HG02571 (cell line): ENCODE results near the gene MAP3K8.

Experiments
- ATAC-seq: cut with Tn5 transposase; IDR thresholded peaks from one replicate; pipeline ENCODE4 v1.9.1; 2021; ENCODE audit warnings: mild to moderate bottlenecking, moderate library complexity; ENCODE audit not compliant: unreplicated experiment

Gene MAP3K8

DNA sequence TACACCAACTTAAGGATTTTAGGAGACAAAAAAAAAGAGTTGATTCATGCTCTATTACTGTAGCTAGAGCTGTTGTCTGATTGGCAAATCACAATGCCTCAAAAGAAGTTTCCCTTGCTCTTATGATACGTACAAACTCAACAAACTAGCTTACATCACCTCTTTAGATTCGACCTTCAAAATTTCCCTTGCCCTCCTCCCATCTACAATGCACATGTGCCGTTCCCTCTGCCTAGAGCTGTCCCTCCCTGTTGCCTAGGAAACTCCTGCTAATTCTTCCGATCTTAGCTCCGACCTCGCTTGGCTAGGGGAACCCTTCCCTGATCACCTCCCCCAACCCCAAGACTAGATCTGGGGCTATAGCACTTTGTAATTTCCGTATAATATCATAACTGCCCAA is 55.4 kb downstream of the MAP3K8 start:
- ATAC-seq: no peak

DNA sequence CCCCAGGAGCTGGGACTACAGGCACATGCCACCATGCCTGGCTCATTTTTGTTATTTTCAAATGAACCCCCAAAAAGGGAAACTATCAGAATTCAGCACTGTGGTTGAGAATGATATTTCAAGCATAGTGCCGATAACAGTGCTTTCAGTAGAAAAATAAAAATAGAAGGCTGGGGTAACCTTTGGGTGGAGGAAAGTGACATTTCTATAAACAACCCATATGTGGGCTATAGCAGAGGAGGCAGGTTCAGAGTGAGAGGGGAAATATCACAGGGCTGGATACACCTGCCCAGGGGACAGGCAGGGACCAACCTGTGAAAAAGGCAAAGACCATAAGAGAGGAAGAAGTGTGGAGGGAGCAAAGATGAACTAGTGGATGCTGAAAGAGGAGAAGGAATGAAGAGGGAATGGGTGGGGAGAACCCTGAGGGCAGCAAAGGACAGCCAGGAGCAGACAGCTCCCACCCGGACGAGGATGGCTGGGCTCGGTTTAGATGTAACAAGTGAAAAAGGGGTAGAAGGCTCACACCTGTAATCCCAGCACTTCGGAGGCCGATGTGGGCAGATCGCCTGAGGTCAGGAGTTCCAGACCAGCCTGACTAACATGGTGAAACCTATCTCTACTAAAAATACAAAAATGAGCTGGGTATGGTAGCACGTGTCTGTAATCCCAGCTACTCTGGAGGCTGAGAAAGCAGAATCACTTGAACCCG is 56.5 kb downstream of the MAP3K8 start:
- ATAC-seq: no peak

DNA sequence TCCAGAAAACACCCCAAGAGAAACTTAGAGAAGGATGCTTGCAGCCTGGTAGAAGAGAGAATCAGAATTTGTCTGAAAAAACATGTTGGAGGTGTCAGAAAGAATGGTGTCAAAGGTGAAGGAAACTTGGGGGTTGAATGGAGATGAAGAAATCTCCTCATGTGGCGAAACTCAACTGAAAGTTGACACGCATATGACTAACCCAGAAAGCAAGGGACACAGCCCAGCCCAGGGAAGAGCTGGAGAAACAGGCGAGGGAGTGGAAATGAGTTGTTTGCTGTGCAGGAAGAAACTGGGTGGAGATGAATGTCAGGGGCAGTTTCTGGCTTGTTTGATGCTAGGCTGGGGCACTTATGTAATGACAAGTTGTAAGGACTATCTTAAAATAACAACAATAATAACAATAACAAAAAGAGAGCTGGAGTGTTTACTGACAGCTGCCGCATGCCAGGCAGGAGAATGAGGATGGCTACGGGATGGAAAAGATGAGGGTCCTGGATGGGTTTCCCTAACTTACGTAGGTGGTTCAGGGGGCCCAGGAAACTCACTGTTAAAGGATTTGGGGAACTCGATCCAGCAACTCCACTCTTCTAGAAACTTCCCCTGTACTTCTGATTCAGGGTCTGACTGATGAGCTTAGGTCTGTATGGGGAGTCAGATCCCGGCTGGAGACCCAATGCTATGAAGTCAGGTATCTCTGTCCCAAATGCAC is 57.4 kb downstream of the MAP3K8 start:
- no peak for ATAC-seq

DNA sequence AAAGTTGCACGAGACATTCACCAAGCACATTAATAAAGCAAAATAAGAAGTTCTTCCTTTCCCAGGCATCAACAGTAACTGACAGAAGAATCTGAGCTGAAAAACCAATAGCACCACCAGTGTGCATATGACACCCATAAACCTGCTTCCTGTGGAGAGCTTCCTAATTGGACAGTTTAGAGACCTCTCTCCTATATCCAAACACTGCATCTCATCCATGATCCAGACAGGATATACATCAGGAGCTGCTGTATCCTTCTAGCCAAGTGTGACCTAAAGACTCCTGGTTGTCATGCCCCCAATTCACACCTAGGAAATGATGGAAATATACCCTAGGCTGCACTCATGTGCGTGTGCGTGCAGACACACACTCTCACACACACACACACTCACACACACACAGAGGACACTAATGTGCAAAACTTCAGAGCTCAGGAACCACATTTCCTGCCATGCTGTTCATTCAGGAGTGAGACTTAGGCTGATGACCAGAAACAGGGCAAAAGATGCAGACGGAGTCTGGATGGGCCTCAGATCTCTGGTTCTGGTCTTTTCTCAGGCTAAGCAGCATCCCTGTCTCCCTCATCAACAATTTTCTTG is 58.0 kb downstream of the MAP3K8 start:
- ATAC-seq: no peak

DNA sequence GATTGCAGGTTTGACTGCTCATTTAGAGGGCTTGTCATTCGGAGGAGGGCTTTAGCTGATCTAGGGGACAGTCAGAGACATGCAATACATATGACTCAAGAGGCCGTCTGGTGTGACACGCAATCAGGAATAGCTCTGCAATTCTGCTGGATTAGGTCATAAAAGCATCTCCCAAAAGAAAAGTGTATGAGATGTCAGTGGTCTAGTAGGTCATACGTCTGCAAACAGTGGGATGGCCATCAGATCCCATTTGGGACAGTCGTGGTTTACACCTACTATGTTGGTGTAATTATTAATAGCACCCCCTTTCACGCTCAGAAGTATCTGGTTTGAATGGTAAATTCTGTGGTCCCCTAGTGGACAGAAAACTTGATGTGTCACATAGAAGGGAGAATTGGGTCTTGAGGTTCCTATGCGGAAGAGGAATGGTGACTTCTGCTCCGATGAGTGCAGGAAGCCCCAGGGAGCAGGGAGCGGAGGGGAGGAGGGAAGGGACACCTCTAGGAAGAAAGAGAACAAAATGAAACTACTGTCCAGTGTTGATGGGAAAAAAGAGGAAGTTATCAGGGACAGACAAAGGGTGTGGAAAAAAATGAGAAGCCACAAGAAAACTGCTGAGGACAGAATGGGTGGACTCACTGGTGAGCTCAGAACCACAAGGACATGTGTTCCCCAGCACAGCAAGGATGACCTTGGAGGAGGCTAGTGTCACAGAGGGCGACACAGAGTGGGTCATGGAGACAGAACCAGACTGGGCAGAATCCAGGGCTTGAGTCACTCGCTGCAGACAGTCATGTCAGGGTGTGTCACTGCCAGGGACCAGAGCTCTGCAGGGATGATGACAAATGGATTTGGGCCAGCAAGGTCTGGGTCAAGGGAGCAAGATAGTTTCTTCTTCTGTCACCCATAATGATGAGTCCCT is 59.9 kb downstream of the MAP3K8 start:
- ATAC-seq: peak; percentile 38

DNA sequence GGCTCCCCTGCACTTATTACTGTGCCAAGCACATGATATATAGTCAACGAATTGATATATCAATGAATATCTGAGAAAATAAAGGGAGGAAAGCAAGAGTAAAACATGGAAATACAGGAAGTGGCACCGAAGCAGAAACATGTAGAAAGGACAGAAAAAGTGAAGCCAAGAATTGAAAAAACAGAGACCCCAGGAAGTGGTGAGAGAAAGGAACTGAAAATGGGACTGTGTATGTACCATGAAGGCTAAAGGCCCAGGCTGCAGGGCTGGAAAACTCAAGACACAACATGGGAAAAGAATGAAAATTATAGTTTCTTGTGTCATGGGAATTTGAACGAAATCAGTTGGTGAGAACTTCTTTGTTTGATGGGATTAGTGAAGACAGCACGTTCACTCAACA is 60.6 kb downstream of the MAP3K8 start:
- no peak for ATAC-seq

DNA sequence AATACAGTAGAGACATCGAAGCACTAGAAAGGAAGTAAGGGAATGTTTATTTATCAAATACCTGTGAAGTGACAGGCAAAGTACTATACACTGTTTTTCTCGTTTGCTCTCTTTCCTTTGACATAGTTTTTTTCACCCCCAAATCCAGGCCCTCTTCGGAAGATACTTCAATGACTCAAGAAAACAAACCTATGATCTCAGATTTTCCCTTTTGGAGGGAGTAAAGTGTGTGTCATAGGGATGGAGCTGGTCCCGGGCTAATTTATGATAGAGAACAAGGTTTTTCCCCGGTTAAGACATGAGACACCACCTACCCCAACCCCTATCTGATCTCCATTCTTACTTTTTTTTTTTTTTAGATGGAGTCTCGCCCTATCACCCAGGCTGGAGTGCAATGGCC is 61.7 kb downstream of the MAP3K8 start:
- ATAC-seq: no peak

DNA sequence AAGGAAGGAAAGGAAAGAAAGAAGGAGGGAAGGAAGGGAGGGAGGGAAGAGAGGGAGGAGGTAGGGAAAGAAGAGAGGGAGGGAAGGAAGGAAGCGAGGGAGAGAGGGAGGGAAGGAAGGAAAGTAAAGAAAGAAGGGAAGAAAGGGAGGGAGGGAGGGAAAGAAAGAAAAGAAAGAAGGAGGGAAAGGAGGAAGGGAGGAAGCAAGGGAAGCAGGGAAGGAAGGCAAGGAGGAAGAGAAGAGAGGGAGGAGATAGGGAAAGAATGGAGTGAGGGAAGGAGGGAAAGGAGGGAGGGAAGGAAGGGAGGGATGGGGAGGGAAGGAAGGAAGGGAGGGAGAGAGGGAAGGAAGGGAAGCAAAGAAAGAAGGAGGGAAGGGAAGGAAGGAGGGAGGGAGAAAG is 65.8 kb downstream of the MAP3K8 start:
- ATAC-seq: no peak

DNA sequence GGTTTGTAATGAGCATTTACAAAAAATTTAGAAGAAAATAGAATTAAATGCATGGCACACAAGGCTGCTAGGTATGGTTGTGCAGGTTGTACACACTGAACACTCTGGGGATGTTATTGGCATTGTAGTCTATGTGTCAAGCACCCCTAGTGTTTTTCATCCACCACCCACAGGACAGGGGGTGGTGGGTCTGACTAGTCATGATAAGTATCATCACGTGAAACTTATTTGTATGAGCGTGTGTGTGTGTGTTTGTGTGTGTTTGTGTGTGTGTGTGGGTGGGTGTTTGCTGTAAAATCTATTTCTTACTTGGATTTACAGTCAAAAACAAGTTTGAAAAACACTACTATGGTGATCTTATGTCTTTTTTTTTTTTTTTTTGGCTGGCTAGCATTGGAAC is 66.5 kb downstream of the MAP3K8 start:
- no peak for ATAC-seq

DNA sequence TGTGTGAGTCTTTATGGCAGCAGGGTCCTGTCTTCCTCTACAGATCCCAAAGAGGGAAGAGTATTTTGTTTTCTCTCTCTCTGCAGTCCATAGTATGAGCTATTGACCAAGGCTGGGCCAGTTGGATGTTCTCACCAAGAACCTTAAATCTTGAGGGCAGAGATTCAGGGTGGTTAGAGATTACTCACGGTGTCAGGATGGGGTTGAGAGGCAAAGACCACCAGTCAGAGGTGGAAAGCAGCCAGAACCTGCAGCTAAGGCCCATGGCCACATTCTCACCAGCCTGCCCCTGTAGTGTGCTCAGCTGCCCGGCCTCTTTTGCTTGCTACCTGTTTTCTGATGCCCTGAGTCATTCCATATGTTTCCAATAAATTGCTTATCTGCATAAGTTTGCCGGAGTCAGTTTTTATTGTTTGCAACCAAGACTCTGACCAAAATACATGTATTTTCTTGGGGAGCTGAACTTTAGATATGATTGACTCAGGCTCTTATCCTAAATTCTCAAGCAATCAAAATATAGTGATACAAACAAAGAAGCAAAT is 67.0 kb downstream of the MAP3K8 start:
- no peak for ATAC-seq

DNA sequence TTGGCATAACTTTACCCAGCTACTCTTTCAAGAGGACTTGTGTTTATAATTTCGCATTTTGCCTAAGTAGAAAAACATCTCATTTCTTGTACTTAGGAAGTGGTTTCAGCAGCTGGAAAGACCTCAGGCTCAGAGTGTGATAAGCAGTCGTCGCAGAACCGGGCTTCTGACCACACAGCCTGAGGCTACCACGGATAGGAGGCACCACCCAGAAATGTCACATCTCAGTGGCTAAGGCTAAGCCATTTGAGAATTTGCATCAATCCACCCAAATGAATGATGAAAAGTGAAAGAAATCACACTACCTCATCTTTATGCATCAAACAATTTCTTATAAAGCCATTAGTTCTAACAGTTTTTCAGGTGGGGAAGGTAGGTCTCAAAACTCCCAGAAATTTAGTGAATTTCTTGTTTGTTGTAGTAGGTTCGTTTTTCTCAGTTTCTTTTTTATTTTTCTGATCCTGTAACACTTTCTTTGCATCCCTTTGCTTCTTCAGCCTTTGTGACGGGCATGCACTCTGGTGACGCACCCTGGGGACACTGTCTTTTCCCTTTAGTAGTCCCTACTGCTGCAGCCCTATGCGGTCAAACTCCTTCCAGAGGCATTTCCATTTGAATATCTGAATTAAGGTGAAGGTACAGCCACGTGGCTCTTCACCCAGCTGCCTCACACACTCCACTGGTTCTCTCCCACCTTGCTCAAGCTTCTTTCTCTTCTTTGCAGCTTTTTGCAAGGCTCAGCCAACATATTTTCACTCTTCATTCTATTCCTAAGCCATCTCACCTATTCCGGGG is 68.5 kb downstream of the MAP3K8 start:
- peak; percentile 65 for ATAC-seq

DNA sequence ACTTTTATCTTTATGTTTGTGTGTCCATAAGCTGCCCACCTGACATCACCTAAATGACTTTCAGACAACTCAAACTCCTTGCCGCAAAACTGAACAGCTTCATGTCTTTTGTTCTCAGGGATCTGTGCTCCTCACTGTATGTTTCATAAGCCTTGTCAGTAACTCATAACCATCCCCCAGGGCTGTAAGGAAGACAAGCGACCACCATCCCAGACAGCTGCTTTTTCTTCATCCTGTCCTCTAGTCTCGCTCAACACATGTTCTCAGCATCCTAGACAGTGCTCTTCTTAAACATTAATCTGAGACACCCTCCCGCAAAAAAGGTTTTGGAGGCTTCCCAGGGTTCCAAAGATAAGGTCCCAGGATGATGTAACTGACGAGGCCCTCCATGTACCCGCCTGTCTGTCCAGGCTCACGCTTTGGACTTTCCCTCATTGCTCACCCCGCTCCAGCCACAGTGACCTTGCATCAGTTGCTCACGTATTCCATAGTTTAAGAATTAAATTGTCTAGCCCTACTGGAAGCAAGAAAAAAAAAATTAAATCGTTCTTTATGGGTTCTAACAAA is 69.8 kb downstream of the MAP3K8 start:
- no peak for ATAC-seq

DNA sequence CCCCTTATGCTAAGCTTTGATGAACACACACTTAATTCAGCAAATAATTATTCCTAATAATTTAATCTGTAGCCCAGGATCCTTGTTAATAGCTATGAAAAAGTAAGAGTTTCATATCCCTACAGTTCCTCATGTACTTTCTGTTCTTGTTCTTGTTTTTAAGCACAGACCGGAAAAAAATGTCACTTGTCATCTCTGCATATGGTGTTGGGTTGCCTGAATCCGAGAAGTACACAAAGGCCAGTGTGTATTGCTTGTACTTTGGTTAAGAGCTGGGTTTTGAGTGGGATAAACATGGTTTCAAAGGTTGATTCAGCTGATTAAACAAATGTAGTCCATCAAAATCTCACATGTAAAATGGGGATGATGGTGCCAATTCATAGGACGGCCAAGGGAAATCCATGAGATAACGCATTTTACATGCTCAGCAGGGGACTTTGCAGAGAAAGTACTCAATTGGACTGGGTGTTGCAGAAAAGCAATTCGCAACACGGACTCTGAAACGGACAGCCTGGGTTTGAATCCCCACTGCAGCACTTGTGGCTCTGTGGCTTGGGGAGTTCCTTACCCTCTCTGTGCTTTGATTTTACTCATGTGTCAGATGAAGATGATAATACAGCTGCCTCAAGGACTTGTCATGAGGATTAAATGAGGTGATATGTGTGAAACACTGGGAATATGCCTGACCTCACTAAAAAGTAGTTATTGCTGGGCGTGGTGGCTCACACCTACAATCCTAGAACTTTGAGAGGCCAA is 71.7 kb downstream of the MAP3K8 start:
- no peak for ATAC-seq

DNA sequence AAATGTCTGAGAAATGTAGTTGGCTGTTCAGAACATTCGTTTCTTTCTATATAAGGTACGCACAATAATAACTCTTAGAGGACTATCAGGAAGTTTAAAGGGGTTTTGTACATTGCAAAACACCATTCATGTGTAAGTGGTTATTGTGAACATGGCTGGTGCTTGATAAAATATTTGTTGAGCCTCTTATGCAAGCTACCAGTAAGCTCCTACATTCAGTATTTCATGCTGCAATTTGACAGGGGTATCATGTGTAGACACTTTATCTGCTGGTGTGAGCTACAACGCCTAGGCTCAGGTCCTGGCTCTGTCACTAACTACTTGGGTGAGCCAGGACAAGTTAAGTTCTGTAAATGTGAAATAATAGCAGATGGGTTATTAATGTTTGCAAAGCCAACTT is 75.5 kb downstream of the MAP3K8 start:
- ATAC-seq: no peak

DNA sequence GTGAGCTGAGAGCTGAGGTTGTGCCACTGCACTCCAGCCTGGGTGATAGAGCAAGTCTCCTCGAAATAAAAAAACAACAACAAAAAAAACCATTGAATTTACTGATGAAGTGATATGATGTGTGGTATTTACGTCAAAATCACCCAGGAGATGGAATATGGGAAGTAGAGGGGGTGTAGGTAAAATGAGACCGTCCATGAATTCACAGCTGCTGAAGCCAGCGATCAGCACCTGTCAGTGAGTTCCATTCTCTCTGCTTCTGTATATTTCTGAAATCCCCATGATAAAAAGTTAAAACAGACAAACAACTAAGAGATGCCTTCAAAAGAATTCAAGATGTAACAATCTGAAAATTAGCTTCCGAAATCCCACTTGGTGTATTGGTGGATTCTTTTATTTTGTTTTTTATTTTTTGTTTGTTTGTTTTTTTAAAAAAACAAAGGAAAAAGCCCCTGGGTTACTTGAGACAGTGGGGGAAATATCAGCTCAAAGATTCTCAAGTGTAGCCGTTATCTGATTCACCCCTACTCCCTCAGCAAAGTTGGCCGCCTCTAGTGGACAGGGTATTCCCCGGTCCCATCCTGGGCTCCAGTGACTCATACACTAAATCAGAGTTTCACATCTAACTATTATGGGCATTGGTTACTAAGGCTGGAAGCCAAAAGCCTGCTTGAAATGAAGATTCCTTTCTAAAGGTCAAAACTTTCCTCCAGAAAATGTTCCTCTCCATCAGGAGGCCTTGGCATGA is 76.4 kb downstream of the MAP3K8 start:
- ATAC-seq: peak; percentile 86

DNA sequence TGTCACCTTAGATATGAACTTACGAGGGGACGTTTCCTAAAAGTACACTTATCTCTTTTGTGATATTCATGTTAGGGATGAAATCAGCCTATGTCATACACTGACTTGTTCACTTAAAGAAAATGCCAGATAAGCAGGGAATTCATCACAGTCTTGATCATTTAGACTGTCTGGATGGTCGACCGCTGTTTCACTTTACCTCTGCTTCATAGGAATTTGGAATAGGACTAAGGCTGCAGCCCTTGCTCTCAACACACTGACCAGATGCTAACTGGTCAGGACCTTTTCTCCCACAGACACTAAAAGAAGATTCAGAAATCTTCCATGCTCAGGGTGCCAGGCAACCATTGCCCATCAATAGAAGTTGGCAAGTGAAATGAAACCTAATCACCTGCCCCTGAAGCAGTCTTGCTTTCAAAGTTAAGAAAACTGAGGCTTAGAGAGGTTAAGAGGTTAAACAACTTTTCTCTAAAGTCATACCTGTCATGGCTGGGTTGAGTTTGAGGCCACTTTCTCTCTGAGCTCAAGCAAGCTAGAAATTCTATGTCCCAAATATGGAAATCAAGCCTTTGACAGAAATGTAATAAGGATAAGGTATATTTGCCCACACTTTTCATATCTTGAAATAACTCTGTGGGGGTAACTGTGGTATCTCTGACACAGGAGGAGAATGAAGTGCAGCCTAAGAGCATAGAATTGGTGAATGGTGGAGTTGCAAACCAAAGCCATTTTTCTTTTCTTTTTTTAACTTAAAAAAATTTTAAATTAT is 77.1 kb downstream of the MAP3K8 start:
- ATAC-seq: peak; percentile 21
